Dendritic cell treated with granulocyte-macrophage colony-stimulating factor and Interleukin-4, amounts not matched to agents 40 ng/mL and 50 ng/mL, for 4 days (primary cell): Measurements from ENCODE around the gene ASIC2.

Experiments used
- H3K27ac Mint-ChIP-seq: one replicate; pipeline ENCODE4 v1.8.0; 2022; ENCODE audit warnings: mild to moderate bottlenecking, mixed read lengths
- H3K27me3 Mint-ChIP-seq: one replicate; pipeline ENCODE4 v1.8.0; 2022; ENCODE audit warnings: mild to moderate bottlenecking, mixed read lengths
- H3K36me3 Mint-ChIP-seq: one replicate; pipeline ENCODE4 v1.8.0; 2022; ENCODE audit warnings: low read depth, mixed read lengths
- H3K4me1 Mint-ChIP-seq: one replicate; pipeline ENCODE4 v1.8.0; 2022; ENCODE audit warnings: low read depth, mixed read lengths
- H3K4me3 Mint-ChIP-seq: one replicate; pipeline ENCODE4 v1.8.0; 2022; ENCODE audit warnings: mild to moderate bottlenecking, moderate library complexity, mixed read lengths
- H3K9me3 Mint-ChIP-seq: one replicate; pipeline ENCODE4 v1.8.0; 2022; ENCODE audit warnings: mixed read lengths
- intact Hi-C: fragments of 100-400 bp; cut with micrococcal nuclease; formaldehyde crosslinking; loops from one replicate; pipeline ENCODE4 v1.15.0; 2022

The ASIC2 gene

DNA sequence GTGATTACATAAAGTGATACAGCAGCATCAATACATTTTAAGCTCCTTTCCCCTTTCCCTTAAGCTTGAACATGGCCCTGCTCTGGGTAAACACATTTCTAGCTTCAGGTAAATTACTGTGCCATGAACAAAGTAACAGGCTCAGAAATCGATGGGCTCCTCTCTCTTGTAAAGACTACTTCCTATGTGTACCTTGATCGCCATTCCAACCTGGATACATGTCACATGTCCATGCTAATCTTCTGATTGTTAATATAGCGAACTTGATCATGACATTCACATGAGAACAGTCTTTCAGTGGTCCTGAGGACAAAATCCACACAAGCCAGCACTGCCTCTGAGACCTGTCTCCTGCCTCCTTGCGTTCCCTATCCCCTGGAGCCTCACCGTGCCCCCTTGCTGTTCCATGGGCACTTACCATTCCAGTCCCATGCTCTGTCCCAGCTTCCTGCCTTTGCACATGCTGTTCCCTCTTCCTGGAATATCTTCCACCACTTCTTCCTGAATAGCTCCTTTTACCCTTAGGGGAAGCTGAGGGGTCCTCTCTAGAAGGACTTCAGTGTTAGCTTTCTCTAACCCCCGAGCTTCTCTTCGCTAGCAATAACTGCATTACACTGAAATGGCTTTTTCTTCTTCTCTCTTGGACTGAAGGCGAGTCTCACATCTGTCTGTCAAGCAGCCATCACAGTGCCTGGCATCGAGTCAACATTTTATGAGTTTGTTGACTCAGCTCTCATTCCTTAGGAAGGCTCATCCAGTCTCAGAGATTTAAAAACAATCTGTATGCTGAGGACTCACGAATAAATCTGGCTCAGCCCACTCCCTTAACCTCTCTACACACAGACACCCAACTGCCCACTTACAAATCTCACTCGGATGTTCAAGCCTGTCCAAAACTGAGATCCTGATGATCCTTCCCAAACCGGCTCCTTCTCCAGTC, 93.3 kb downstream of the ASIC2 start:
- H3K27me3 Mint-ChIP-seq, result peaks cover 4% of the 10 kb centered on the region
- intact Hi-C loops, result no loop called here
- H3K27ac Mint-ChIP-seq, result no peak overlapping the region
- no peaks in the 10 kb centered on the region for H3K9me3 Mint-ChIP-seq
- no peak overlapping the region for H3K4me3 Mint-ChIP-seq
- no peaks in the 10 kb centered on the region for H3K36me3 Mint-ChIP-seq
- no peaks in the 10 kb centered on the region for H3K4me1 Mint-ChIP-seq

DNA sequence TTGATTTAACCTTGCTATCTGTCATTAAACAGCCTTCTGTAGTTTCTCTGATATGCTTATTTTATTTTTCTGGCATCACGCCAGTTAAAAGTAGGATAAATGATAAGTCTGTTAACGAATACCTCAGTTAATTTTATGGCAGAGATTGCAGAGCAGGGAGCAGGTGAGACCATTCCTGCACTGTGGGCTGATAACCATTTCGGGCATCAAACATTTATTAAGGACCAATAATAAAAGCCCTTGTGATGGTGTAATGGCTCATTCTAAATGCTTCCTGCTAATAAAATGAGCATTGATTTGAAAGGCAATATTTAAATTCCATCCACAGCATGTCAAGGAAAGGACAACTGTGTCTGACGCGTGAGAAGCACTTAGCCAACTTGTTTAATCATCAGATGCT, 94.1 kb downstream of the ASIC2 start:
- Mint-ChIP-seq H3K9me3 (no peaks in the 10 kb centered on the region), H3K27me3 (peaks cover 5% of the 10 kb centered on the region), H3K4me1 (no peaks in the 10 kb centered on the region), H3K4me3 (no peak overlapping the region), H3K27ac (no peak overlapping the region), H3K36me3 (no peaks in the 10 kb centered on the region)
- intact Hi-C loops, result no loop called here

DNA sequence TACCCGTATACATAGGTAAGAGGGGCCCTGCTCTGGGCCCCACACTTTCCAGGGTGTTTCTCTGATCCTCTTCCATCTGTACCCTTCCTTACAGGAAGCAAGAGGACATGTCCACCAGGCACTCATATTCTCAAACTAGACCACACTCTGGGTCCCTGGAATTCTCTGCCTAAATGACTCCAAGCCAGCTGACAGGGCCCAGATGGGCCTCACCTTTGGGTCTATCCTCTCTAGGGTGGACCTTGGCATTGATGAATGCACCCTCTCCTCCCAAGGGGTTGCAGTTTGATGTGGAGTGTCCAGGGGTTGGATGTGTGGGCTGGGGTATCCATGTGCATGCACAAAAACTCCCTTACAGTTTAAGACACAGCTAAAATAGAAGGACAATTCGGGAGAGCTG, 95.8 kb downstream of the ASIC2 start:
- H3K36me3 Mint-ChIP-seq, result no peaks in the 10 kb centered on the region
- H3K9me3 Mint-ChIP-seq, result no peaks in the 10 kb centered on the region
- H3K4me3 Mint-ChIP-seq, result no peak overlapping the region
- intact Hi-C loops, result no loop called here
- no peak overlapping the region for H3K27ac Mint-ChIP-seq
- H3K27me3 Mint-ChIP-seq, result peaks cover 5% of the 10 kb centered on the region
- H3K4me1 Mint-ChIP-seq, result no peaks in the 10 kb centered on the region

DNA sequence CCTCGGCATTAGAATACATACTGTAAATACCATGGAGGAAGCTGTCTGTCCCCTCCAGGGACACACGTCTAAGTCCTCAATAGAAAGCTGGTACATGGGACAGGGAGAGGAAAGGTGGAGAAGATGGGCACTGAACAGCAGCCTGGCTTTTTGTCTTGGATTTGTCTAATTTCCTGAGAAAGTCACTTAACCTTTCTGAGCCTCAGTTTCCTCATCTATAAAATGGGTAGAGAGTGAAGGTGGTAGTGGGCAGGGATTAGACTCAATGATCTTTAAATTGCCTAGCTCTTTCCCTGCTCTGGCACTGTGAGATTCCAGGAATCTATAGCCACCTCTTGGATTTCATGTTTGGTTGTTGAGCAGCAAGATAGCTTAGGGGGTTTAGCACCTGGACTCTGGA, 96.2 kb downstream of the ASIC2 start:
- Mint-ChIP-seq H3K36me3 (no peaks in the 10 kb centered on the region), H3K9me3 (no peaks in the 10 kb centered on the region), H3K4me3 (no peak overlapping the region), H3K27me3 (peaks cover 5% of the 10 kb centered on the region), H3K27ac (no peak overlapping the region), H3K4me1 (no peaks in the 10 kb centered on the region)
- intact Hi-C loops, result no loop called here

DNA sequence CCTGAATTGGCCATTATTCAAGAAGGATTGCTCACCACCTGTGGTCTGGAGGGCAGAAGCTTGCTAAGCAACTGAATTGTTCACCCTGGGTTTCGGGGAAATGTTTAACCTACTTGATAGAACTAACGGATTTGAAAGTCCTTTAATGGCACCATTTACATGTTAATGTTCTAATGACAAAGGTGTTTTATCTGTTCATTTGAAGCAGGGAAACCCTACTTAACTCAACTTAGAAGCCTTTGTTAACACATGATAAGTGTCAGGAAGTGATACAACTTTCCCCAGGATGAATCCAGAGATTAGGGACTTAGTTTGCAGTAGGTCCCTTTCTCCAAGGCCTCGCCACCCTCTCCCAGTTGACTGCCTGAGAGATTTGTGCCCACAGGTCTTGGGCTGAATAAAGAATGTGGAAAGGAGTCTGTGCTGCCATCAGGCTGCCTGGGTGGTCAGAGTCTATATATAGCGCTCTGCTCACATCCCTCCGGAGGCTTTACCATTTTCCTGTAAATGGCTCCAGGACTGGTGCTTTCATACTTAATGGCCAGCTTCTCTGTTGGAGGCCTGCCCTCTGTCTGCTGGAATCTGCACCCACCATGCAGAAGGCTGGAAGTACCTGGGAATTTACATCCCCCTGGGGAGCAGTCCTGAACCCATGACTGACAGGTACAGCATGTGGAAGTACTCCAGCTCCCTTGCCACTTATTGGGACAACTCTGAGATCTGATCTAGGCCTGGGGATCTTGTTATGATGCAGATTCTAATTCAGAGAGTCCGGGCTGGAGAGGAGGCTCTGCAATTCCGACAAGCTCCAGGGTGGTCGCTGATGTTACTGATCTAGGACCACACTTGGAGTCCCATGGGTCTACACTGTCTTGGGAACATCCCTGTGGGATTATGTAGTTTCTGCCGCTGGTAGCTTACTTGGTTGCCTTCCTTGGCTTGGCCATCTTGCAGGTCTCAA, 99.9 kb downstream of the ASIC2 start:
- H3K9me3 Mint-ChIP-seq, result no peaks in the 10 kb centered on the region
- no peak overlapping the region for H3K4me3 Mint-ChIP-seq
- H3K4me1 Mint-ChIP-seq, result no peaks in the 10 kb centered on the region
- intact Hi-C loops, result no loop called here
- no peaks in the 10 kb centered on the region for H3K36me3 Mint-ChIP-seq
- H3K27me3 Mint-ChIP-seq, result peaks cover 9% of the 10 kb centered on the region
- H3K27ac Mint-ChIP-seq, result no peak overlapping the region

DNA sequence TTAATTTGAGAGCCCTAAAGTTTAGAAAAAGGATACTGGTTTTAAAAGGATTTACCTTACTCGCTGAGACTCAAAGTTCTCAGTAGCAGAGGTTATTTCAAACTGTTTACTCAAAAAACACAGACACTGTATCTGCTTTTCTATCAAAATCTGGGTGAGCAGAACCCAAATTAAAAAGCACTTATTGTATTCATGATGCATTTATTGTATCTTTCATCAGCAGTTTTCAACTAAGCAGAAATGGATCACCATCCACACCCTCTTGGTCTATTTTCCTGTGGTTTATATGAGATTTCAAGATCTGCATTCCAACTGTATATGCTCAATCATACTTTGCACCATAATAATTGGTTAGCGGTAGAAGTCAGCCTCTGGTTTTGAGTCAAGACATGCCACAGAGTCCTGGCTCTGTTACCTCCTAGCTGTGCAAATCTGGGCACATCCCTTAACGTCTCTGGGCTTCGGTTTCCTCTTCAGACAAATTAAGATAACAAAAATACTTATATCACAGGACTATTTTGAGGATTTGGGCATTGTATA, 109.5 kb downstream of the ASIC2 start:
- no peak overlapping the region for H3K27ac Mint-ChIP-seq
- H3K4me3 Mint-ChIP-seq, result no peak overlapping the region
- no peaks in the 10 kb centered on the region for H3K9me3 Mint-ChIP-seq
- peaks cover 8% of the 10 kb centered on the region for H3K27me3 Mint-ChIP-seq
- H3K36me3 Mint-ChIP-seq, result no peaks in the 10 kb centered on the region
- intact Hi-C loops, result no loop called here
- no peaks in the 10 kb centered on the region for H3K4me1 Mint-ChIP-seq

DNA sequence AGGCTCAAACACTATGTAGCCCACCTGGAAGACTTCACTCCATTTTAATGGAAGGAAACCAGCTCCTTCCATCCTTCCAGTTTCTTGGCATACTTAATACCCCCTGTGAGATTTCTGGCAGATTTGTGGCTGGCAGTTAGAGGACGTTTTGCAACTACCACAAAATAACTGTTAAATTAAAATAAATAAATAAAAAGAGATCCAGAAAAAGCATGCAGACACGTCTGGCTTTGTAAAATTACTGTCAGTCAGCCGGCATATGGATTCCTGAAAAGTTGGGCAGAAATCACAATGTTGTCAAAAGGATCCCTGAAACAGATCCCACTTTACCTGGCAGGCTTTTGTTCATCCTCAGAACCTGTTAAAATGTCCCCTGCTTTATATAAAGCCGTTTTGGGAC, 113.9 kb downstream of the ASIC2 start:
- no peak overlapping the region for H3K27ac Mint-ChIP-seq
- H3K4me3 Mint-ChIP-seq, result no peak overlapping the region
- H3K36me3 Mint-ChIP-seq, result no peaks in the 10 kb centered on the region
- H3K27me3 Mint-ChIP-seq, result peaks cover 4% of the 10 kb centered on the region
- H3K4me1 Mint-ChIP-seq, result no peaks in the 10 kb centered on the region
- H3K9me3 Mint-ChIP-seq, result no peaks in the 10 kb centered on the region
- intact Hi-C loops, result no loop called here

DNA sequence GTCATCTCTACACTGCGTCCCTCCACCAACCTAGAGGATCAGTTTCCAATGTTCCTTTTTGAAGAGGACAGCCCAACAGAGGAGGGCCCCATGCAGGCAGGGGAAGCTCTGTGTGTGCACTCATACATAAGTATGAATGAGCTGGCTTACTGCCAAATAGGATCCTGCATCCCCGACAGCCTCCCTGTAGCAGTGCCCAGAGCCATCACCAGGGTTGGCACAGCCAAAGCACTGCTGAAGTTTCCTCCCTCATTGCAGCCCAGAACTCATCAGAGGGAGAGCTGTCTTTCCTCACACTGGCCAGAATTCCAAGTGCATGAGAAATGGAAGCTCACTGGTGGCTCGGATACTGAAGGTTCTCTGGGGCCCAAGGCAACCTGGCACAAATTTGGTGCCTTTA, 114.4 kb downstream of the ASIC2 start:
- no peaks in the 10 kb centered on the region for H3K36me3 Mint-ChIP-seq
- no peak overlapping the region for H3K27ac Mint-ChIP-seq
- H3K27me3 Mint-ChIP-seq, result peaks cover 2% of the 10 kb centered on the region
- intact Hi-C loops, result no loop called here
- H3K4me1 Mint-ChIP-seq, result no peaks in the 10 kb centered on the region
- H3K9me3 Mint-ChIP-seq, result no peaks in the 10 kb centered on the region
- H3K4me3 Mint-ChIP-seq, result no peak overlapping the region

DNA sequence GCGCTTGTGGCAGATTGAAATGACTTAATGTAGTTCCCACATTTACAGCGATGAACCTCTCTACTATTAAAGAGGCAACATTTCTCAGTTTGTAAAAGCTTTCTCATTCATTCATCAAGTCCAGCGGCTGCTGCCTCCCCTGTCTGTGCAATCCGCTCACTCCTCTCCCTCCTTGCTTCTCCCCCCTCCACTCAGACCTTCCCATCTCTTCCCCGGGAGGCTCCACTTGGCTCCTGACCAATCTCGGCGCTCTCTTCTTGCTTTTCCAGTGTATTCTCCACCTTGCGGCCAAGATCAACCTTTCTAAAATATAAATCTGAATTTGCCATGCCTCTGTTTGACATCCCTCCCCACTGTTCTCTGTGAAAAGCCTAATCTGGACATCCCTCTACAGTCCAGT, 117.5 kb downstream of the ASIC2 start:
- no peak overlapping the region for H3K4me3 Mint-ChIP-seq
- H3K27me3 Mint-ChIP-seq, result no peaks in the 10 kb centered on the region
- intact Hi-C loops, result no loop called here
- H3K36me3 Mint-ChIP-seq, result no peaks in the 10 kb centered on the region
- H3K9me3 Mint-ChIP-seq, result no peaks in the 10 kb centered on the region
- no peak overlapping the region for H3K27ac Mint-ChIP-seq
- no peaks in the 10 kb centered on the region for H3K4me1 Mint-ChIP-seq

DNA sequence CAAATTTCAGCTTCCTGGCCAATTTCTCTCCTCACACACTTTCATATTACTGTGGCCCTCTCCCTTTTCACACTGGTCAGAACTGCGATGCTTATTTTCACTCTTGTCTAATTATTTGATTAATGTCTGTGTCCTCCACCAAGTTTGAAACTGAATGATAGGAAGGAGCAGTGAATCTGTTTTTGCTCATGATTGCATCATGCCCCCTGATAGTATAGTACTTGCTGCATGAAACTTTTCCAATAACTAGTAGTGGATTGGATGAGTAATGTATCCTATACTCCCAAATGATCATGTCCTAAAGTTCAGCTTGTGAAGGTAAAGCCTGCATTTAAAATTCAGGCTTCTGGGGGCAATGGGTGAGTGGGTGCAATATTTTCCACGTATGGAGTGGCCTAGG, 121.2 kb downstream of the ASIC2 start:
- no peaks in the 10 kb centered on the region for H3K9me3 Mint-ChIP-seq
- no peaks in the 10 kb centered on the region for H3K27me3 Mint-ChIP-seq
- no peak overlapping the region for H3K27ac Mint-ChIP-seq
- H3K36me3 Mint-ChIP-seq, result no peaks in the 10 kb centered on the region
- no peak overlapping the region for H3K4me3 Mint-ChIP-seq
- intact Hi-C loops, result no loop called here
- no peaks in the 10 kb centered on the region for H3K4me1 Mint-ChIP-seq

DNA sequence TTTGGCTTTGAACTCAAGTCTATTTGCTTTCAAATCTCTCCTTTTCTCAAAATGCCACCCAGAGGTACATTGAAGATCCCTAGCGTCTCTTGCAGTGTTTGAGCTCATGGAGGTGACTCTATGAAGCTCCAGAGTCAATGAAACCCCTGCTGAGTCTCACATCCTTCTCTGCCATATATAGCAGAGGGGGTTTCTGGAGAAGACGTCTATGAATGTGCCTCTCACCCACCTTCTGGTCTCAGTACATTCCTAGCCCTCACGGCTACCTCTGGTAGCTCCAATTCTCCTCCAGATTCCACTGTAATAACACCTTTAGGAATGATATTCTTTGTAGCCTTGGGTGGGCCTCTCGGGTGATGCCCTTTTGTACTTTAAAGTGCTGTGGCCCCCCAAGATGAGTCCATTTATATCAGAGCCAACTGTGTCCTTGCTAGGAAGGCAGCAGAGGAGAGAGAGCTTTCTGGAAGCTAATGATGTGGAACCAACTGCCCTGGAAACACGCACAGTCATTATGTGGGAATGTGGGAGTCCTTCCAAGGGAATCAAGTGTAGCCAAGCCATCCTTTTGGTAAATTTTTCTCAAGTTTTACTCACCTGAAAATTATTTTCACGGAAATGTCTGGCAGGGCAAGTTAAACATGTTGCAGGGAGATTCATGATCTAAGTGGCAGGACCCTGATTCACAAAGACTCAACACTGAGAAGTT, 123.4 kb downstream of the ASIC2 start:
- Mint-ChIP-seq H3K27ac (no peak overlapping the region), H3K4me3 (no peak overlapping the region), H3K4me1 (no peaks in the 10 kb centered on the region), H3K9me3 (no peaks in the 10 kb centered on the region), H3K27me3 (no peaks in the 10 kb centered on the region), H3K36me3 (no peaks in the 10 kb centered on the region)
- intact Hi-C loops, result no loop called here

DNA sequence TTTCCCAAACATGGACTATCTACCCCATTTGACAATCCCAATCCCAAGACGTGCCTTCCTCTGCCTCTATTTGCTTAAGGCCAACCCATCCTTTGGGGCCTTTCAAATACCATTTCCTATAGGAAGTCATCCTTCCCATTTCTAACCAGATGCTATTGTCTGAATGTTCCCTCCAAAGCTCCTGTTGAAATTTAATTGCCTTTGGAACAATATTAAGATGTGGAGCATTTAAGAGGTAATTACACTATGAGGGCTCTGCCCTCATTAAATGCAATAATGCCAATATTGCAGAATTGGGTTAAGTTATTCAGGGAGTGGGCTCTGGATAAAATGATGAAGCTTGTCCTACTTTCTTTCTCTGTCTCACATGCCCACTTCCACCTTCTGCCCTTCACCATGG, 125.4 kb downstream of the ASIC2 start:
- intact Hi-C loops, result no loop called here
- Mint-ChIP-seq H3K27me3 (no peaks in the 10 kb centered on the region), H3K9me3 (no peaks in the 10 kb centered on the region)

DNA sequence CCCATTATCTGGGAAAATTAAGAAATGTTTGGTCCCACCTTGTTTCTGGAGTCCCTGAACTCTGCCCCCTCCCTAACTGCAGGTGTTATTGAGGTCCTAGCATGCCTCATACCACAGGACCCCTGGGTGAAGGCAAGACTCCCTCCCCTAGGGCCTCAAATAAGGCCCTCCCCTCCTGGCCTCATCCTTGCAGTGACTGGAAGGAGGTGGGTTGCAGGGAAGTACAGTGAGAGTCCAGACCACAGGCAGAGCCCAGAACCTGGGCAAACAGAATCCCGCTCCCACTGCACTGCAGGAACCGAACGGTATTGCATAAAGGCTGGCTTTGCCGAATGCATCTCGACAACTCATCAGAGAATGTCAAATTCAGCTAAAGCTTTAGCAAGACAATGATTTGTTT, 126.6 kb downstream of the ASIC2 start:
- H3K36me3 Mint-ChIP-seq, result no peaks in the 10 kb centered on the region
- H3K27me3 Mint-ChIP-seq, result peaks cover 2% of the 10 kb centered on the region

More for the DNA sequence above, 125.4 kb downstream of the ASIC2 start:
- Mint-ChIP-seq H3K27ac (no peak overlapping the region), H3K4me3 (no peak overlapping the region), H3K36me3 (no peaks in the 10 kb centered on the region), H3K4me1 (no peaks in the 10 kb centered on the region)

More for the DNA sequence above, 126.6 kb downstream of the ASIC2 start:
- Mint-ChIP-seq H3K4me3 (no peak overlapping the region), H3K4me1 (no peaks in the 10 kb centered on the region), H3K27ac (no peak overlapping the region), H3K9me3 (no peaks in the 10 kb centered on the region)
- intact Hi-C loops, result no loop called here
